GM13977 (cell line): ENCODE results near the gene CCL25.

Source experiments
- DNase-seq: peaks from one replicate; pipeline ENCODE4 v3.0.0; 2012; ENCODE audit warnings: low spot score
- CTCF ChIP-seq: IDR thresholded peaks from 2 replicates; pipeline ENCODE4 v1.5.1; 2012; ENCODE audit warnings: mild to moderate bottlenecking, control low read depth; ENCODE audit not compliant: insufficient read depth; ENCODE audit errors: extremely low read depth, missing control alignments
- in situ Hi-C: fragments of 300-500 bp; cut with MboI; formaldehyde crosslinking; loops from one replicate; pipeline ENCODE4 v1.12.0; 2022; ENCODE audit warnings: low sequenced_read_pairs, low pct_unique_long_range_greater_than_20kb, mixed read lengths, inconsistent platforms; ENCODE audit not compliant: unreplicated experiment

The CCL25 gene

GRCh38 chr19:8052464-8052859 is at the start of gene CCL25:
TSS of gene CCL25 (plus strand) at chr19:8052760. CDS start at chr19:8053050, 290 bp downstream.
- in situ Hi-C loops, result no loop called here
- TF ChIP-seq CTCF, result no peak
- peak; percentile 21 for DNase-seq

- in situ Hi-C loops, result no loop called here
- no peak for DNase-seq
- TF ChIP-seq CTCF, result no peak
These were observed 48.6 kb upstream of the CCL25 start for GRCh38 chr19:8004001-8004400.

- DNase-seq, result peak; percentile 48
- in situ Hi-C loops, result no loop called here
These were observed 47.6 kb upstream of the CCL25 start for GRCh38 chr19:8004723-8005513.

DNA sequence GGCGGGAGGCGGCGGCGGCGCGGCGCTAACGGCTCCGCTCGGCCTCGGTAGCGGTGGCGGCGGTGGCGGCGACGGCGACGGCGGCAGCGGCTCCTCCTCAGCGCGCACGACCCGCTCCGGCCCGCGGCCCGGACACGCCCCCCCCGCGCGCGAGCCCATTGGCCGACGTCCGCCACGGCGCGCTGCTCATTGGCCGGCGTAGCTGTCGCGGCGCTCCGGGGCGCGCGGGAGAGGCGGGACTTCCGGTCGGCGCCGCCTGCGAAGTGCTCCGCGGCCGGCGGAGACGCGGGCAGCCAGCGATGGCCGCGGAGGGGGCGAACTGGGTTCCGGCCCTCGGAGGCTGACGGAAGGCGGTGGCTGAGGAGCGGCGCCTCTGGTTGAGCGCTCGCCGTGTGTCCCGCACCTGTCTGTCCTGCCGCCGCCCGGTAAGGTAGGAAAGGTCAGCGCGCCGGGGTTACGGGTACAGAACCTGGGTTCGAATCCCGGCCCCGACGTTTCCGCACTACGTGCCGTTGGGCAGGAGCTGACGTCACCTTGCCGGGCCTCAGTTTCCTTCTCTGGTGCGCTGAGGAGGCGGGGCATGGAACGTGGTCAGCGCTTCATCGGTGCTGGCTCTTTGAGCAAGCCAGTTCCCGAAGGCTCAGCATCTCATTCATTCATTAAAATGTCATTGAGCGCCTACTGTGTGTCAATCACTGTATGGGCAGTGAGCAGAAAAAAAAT is 46.9 kb upstream of the CCL25 start, which contains the start of gene ELAVL1:
ELAVL1 (minus strand) TSS at position 108 of the 723 bp plus-strand sequence. CDS start 13,826 bp downstream, outside the sequence.
- no peak for TF ChIP-seq CTCF
- in situ Hi-C loops, result no loop called here
- peak; percentile 98 for DNase-seq

More at GRCh38 chr19:8004723-8005513, 47.6 kb upstream of the CCL25 start:
- TF ChIP-seq CTCF, result no peak

DNA sequence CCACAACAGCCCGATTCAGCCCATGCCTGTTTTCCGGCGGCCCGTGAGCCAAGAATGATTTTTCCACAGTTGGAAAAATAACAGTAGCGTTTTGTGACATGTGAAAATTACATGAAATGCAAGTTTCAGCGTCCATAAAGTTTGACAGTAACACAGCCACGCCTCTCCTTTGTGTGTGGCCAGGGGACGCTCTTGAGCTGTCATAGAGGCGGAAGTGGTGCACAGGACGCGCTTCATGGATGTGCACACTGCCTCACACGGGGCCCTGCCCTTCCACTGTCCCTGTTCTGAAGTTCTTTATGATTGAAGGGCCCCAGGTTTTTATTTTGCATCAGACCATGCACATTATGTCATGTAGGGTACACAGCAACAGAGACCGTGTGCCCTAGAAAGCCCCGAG is 34.8 kb upstream of the CCL25 start:
- TF ChIP-seq CTCF, result peak; percentile 70
- peak; percentile 77 for DNase-seq
- in situ Hi-C loops, result no loop called here

- no peak for DNase-seq
- TF ChIP-seq CTCF, result no peak
- in situ Hi-C loops, result no loop called here
These were observed 31.9 kb upstream of the CCL25 start for GRCh38 chr19:8020681-8021080.
